HG03039 (cell line): ENCODE results near the gene TSPAN7.
A peak's percentile ranks its signal among the peaks of the same experiment; 100 is the strongest.

Experiments used
- ATAC-seq: cut with Tn5 transposase; IDR thresholded peaks from one replicate; pipeline ENCODE4 v1.9.1; 2021; ENCODE audit warnings: mild to moderate bottlenecking, moderate library complexity; ENCODE audit not compliant: unreplicated experiment

TSPAN7 gene

GRCh38 chrX:38583181-38583580 is 21.8 kb downstream of the TSPAN7 start:
- ATAC-seq = no peak

- no peak for ATAC-seq
These were observed 33.1 kb downstream of the TSPAN7 start for GRCh38 chrX:38594434-38594833.

GRCh38 chrX:38595801-38596200 is 34.5 kb downstream of the TSPAN7 start:
- ATAC-seq = no peak

GRCh38 chrX:38596939-38597338 is 35.6 kb downstream of the TSPAN7 start:
- no peak for ATAC-seq

GRCh38 chrX:38599796-38600755 is 38.7 kb downstream of the TSPAN7 start:
- no peak for ATAC-seq

- no peak for ATAC-seq
These were observed 40.5 kb downstream of the TSPAN7 start for GRCh38 chrX:38601866-38602265.

- ATAC-seq = no peak
These were observed 45.5 kb downstream of the TSPAN7 start for GRCh38 chrX:38606821-38607220.

GRCh38 chrX:38607976-38608375 is 46.6 kb downstream of the TSPAN7 start:
- no peak for ATAC-seq

GRCh38 chrX:38610849-38611248 is 49.5 kb downstream of the TSPAN7 start:
- ATAC-seq = no peak

GRCh38 chrX:38612281-38612680 is 50.9 kb downstream of the TSPAN7 start:
- ATAC-seq = no peak

GRCh38 chrX:38614485-38614884 is 53.1 kb downstream of the TSPAN7 start:
- no peak for ATAC-seq

- ATAC-seq = no peak
These were observed 55.6 kb downstream of the TSPAN7 start for GRCh38 chrX:38616904-38617303.

- ATAC-seq = no peak
These were observed 56.8 kb downstream of the TSPAN7 start for GRCh38 chrX:38618180-38618579.

- no peak for ATAC-seq
These were observed 59.3 kb downstream of the TSPAN7 start for GRCh38 chrX:38620623-38621022.

- no peak for ATAC-seq
These were observed 65.0 kb downstream of the TSPAN7 start for GRCh38 chrX:38626296-38626695.

GRCh38 chrX:38627683-38628082 is 66.3 kb downstream of the TSPAN7 start:
- ATAC-seq = peak; percentile 72

- ATAC-seq = no peak
These were observed 67.2 kb downstream of the TSPAN7 start for GRCh38 chrX:38628587-38628986.

GRCh38 chrX:38632516-38632915 is 71.2 kb downstream of the TSPAN7 start:
- no peak for ATAC-seq

- ATAC-seq = no peak
These were observed 73.3 kb downstream of the TSPAN7 start for GRCh38 chrX:38634665-38635064.

GRCh38 chrX:38636949-38637819 is 75.8 kb downstream of the TSPAN7 start:
- ATAC-seq = no peak

- ATAC-seq = no peak
These were observed 77.7 kb downstream of the TSPAN7 start for GRCh38 chrX:38638952-38639529.
